Stomach (tissue), 4 donors: ENCODE data around the gene CAMK2A.

ENCODE experiments used
- CTCF ChIP-seq, 7 experiments: fragments of 450-650 bp in 4 of 7; fragments of 200-600 bp in 3 of 7; sonication (generic) in 3 of 7; IDR thresholded peaks; one replicate each; pipeline ENCODE4 v1.5.1; 2016 to 2019; ENCODE audit warnings: antibody characterized with exemption in 7 of 7, control low read depth in 2 of 7, mild to moderate bottlenecking in 1 of 7
- EP300 ChIP-seq: sonication (generic); formaldehyde crosslinking; IDR thresholded peaks from one replicate; pipeline ENCODE4 v1.6.1; 2017; ENCODE audit warnings: antibody characterized with exemption
- POLR2AphosphoS5 ChIP-seq, 3 donors: sonication (generic); formaldehyde crosslinking; IDR thresholded peaks; one replicate each; pipeline ENCODE4 v1.6.1; 2016; ENCODE audit warnings: antibody characterized with exemption in 3 of 3

GRCh38 chr5:150195736-150196485 is 93.7 kb downstream of the CAMK2A start:
- TF ChIP-seq POLR2AphosphoS5 (IDR thresholded peaks at IDR 0.05): no peak
- no peak for TF ChIP-seq CTCF (IDR thresholded peaks at IDR 0.05)
- TF ChIP-seq EP300: no peak
